Stimulated activated CD8-positive, alpha-beta memory T cell treated with anti-CD3 and anti-CD28 coated beads, Interleukin-12 subunit alpha, Interleukin-12 subunit beta, amount 100 ng/mL, for 24 hours (primary cell): ENCODE results near the gene PEAK3.
"Not testable (repeated sequence)": the region's sequence is repeated elsewhere in the genome, so short reads cannot be mapped to it uniquely, and the experiment has no call there.

Experiments used
- DNase-seq: peaks from one replicate; pipeline ENCODE4 v3.0.0-alpha.2; 2020; ENCODE audit errors: extremely low read depth

Gene PEAK3

DNA sequence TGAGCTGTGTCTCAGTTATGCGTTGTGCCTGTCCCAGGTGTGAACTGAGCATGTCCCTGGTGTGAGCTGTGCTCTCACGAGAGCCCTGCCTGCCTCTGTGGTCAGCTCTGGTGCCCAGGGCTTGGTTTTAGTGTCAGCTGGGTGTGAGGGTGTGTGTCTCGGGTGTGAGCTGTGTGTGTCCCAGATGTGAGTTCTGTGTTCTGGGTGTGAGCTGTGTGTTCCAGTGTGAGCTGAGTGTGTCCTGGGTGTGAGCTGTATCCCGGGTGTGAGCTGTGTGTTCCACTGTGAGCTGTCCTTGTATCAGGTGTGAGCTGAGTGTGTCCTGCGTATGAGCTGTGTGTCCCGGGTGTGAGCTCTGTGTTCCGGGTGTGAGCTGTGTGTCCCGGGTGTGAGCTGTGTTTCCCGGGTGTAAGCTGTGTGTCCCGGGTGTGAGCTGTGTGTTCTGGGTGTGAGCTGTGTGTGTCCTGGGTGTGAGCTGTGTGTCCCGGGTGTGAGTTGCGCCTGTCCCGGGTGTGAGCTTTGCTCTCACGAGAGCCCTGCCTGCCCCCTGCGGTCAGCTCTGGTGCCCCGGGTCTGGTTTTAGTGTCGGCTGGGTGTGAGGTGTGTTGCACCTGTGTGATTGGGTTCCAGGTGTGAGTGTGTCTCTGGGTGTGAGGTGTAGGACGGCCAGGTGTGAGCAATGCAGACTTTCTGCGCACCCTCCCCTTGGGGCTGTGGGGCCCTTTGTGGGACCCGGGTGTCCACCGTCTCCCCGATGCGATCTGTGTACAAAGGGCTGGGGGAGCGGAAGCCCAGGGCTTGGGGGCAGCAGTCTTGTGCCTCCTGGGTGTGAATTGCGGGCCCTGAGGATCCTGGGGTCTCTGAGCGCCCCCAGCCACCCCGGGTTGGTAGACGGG, 7.1 kb upstream of the PEAK3 start:
- DNase-seq, result no peak

DNA sequence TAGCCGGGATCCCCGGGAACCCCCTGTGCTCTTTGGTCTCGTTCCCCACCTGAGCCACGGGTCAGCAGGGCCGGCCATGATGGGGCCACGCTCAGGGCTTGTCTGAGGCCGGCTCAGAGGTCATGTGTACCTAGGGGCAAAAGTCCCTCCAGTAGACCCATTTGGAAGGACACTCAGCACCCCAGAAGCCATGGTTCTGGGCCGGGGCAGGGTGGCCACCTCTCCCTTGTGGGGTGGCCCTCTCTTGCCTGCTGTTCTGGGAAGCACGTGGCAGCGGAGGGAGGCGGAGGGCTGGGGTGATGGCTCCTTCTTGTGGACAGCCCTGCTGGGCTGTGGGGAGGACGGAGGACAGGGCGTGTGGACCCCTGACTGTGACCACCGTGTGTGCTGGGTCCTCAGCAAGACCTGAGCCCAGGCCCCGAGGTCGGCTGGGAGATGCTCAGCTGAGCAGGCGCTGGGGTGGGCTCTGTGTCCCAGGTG, 6.4 kb upstream of the PEAK3 start:
- no peak for DNase-seq

DNA sequence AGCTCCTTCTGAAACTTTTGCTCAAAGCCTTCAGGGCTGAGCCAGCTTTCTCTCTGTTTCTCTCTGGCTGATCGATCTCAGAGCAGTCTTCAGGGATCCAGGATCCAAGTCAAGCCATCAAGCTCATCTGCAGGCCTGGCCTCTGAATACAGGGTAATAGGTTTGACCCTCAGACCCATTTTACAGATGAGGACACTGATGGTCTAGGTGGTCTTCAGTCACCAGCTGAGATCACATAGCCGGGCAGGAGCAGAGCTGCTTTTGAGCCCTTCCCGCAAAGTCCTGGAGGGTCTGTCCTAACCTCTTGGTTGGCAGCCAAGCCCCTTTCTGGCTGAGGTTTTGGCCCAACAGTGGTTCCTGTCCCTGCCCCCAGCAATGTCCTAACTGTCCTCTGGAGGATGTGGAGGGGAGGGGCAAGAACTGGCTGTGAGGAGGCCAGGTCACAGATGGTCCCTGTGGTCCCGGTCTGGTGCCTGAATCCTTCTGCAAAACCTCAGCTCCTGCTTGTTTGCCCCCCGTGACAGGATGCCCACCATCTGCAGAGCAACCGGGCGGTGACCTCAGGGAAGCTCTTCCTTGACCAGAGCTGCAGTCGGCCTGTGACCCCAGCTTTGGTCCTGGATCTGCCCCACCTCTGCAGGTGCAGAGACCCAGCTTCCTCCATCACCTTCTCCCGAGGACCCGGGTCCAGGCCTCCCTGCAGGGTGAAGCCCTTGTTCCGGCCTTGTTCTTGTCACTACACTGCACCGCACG, 5.8 kb upstream of the PEAK3 start:
- no peak for DNase-seq

DNA sequence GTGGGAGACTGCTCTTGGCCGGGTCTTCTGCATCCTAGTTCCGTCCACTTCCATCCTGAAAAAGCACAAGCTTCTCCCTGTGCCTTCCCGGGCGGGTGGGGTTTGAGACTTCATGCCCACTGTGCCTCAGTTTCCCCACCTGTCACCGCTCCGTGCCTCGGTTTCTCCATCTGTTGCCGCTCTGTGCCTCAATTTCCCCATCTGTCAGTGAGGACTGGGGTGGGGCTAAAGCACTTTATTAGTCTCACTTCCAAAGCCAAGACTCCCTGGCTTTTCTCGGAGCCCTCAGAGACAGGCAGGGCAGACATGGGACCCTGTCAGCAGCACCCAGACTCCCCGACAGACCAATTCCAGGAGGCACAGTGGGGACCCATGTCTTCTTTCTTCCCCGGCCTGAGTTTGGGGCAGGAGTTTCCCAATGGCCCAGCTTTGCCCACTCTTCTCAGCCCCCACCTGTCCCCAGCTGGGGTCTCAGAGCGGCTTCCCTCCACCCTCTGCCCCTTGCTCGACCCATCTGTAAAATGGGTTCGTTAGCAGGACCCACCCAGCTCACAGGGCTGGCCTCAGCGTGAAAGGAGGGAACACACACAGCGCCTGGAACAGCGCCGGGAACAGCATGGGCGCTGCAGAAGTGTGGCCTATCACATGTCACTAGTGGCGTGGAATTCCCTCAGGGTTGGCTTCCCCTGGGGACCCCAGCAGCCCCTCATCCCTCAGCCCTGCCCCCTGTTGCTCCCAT, 4.6 kb upstream of the PEAK3 start:
- no peak for DNase-seq

DNA sequence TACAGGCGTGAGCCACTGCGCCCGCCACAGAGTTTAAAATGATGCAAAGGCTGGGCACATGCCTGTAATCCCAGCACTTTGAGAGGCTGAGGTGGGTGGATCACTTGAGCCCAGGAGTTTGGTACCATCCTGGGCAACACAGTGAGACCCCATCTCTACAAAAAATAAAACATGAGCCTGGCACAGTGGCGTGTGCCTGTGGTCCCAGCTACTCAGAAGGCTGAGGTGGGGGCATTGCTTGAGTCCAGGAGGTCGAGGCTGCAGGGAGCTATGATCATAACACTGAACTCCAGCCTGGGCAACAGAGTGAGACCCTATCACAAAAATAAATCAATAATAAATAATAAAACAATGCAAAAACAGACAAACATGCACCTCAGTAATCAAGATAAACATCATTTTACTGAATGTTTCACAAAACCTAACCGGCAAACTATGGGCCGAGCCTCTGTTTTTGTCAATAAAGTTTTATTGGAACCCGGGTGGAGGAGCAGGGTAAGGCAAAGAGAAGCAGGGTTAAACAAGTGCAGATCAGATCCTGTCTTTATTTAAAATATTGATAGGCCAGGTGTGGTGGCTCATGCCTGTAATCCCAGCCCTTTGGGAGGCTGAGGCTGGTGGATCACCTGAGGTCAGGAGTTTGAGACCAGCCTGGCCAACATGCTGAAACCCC, 2.0 kb upstream of the PEAK3 start:
- DNase-seq, result no peak

DNA sequence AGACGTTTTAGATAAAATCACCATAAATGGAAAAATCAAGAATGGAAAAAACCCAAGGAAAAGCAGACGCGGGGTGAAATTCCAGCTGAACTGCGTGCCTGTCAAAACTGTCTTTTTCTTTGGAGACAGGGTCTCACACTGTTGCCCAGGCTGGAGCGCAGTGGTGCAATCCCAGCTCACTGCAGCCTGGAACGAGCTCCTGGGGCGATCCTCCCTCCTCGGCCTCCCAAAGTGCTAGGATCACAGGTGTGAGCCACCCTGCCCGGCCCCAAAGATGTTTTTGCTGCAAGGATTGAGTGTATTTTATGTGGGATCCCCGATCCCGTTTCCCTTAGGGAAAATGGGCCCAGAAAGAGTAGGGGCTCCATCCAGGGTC, 875 bp upstream of the PEAK3 start:
- no peak for DNase-seq

- DNase-seq, result not testable (repeated sequence)
Observed at GRCh38 chr19:2281265-2282061, 512 bp downstream of the PEAK3 start.

DNA sequence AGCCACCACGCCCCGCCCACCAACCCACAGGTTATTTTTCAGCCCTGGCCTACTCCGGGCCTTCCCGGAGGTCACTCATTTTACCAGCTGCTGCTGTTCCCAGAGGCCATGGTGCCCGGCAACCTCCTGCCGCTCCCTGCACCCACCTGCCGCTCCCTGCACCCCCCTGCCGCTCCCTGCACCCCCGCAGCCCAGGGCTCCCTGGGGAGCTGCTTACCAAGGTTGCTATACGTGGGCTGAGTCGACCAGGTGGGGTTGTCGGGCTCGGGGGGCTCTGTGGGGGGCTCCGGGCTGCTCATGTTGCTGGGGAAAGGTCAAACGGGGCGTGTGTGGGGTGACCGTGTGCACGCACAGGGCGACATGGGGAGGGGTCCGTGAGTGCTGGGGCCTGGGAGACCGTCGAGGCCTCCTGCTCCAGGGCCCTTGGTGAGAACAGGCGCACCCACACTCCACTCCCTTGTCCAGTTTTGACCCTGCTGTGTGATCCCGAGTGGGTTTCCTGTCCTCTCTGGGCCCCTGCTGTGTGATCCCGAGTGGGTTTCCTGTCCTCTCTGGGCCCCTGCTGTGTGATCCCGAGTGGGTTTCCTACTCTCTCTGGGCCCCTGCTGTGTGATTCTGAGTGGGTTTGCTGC, 1.2 kb downstream of the PEAK3 start:
- no peak for DNase-seq

GRCh38 chr19:2278459-2279158, 3.4 kb downstream of the PEAK3 start:
- no peak for DNase-seq

- DNase-seq, result no peak
Observed at GRCh38 chr19:2277138-2277537, 4.8 kb downstream of the PEAK3 start.

DNA sequence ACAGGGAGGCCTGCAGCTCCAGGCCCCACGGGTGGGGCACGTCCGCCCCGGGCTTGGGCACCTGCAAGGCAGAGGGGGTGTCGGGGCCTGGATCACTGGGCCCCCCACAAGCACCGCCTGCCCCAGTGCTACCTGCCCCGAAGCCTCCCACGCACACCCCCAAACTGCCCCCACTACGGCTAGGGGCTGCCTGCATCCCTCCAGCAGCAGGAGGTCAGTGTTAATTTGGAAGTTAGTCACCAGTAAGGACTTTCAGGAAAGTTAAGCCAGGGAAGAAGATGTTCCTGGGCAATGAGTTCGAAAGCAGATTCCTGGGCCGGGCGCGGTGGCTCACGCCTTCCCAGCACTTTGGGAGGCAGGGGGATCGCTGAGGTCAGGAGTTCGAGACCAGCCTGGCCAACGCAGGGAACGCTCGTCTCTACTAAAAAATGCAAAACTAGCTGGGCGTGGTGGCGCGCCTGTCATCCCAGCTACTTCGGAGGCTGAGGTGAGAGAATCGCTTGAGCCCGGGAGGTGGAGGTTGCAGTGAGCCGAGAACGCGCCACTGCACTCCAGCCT, 5.5 kb downstream of the PEAK3 start:
- DNase-seq, result no peak

DNA sequence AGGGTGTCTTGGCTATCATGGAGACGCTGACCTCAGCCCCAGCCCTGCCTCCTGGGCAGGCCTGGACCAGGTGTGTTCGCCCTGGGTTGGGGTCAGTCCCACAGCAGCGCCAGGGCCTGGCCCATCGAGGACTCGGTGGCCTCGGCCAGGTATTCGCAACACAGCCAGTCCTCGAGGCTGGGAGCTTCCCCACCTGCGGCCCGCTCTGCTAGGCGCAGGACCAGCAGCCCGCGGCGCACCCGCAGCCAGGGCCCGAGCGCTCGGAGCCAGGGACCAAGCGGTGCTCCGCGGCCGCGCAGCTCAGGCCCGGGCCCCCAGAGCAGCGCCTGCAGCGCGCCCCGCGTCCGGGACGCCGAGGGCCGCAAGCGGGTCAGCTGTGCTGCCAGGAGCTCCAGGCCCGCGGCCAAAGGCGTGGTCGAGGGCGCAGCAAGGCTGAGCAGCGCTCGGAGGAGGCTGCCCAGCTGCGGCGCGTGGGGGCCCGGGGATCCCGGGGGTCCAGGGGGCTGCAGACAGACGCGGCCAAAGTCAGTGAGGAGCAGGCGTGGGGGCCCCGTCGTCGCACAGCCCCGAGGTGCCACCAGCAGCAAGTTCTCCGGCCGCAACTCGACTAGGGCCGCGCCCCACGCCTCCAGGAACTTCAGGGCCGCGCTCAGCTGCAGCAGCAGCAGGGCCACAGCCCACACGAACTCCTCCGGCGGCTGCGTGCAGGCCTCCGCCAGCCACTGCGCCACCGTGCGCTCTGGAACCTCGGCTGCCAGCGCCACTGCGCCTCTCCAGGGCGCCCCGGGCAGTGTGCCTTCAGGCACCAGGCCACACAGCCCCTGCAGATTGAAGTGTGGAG, 6.2 kb downstream of the PEAK3 start:
- no peak for DNase-seq

DNA sequence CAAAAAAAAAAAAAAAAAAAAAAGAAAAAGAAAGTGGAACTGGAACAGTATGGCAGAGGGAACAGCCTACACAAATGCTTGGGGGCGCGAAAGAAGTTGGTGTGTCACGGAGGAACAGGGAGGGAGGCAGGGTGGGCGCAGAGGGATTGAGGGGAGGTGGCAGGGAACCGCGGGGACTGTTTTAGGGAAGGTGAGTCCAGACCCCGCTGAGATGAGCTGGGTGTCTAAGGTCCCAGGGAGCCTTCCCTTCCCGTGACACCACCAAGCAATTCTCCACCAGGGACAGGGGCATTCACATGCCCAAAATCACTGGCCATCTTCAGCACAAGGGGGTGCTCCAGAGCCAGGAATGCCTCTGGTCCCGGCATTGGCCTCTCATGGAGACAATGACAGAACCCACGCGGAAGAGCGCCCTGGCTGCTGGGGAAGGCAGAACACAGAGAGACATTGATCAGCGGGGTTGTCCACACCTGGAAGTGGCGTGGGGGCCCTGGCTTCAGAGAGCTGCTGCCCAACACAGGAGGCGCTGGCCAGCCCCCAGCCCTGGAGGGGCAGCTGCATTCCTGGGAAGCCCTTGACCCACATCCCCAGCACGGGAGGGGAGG, 6.9 kb downstream of the PEAK3 start:
- no peak for DNase-seq

GRCh38 chr19:2274185-2274711, 7.7 kb downstream of the PEAK3 start:
- DNase-seq, result no peak

DNA sequence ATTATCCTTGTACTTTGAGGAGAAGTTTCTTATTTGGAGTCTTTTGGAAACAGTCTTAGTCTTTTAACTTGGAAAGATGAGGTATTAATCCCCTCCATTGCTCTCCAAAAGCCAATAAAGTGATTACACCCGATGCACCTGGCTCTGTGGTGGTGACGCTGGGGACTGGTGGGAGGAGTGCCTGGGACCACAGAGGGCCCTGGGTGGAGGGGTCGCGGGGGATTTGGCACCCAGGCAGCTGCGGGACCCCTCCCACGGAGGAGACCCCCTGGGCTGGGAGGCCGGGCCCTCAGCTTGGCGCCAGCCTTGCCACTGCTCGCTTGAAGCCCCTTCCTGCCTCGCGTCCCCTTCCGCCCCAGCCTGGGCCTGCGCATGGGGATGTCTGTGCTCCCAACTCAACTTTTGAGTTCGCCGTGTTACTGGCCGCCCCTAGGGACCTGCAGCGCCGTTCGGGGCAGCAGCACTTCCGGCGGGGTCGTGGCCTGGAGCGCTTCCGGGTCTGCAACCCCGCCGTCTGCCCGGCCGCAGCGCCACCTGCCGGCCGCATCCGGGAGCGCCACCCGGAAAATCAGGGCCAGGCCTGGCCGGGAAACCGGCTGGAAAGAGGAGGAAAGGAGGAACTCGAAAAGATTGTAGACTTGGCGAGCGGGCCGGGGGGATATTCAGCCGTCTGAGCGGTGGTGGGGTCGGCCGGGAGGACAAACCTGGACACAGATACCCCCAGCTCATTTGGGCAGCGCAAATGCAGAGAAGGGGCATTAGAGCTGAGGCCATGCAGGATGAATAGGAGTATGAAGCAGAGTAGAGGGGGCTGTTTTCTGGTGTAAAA, 8.4 kb downstream of the PEAK3 start:
- peak; percentile 45 for DNase-seq

DNA sequence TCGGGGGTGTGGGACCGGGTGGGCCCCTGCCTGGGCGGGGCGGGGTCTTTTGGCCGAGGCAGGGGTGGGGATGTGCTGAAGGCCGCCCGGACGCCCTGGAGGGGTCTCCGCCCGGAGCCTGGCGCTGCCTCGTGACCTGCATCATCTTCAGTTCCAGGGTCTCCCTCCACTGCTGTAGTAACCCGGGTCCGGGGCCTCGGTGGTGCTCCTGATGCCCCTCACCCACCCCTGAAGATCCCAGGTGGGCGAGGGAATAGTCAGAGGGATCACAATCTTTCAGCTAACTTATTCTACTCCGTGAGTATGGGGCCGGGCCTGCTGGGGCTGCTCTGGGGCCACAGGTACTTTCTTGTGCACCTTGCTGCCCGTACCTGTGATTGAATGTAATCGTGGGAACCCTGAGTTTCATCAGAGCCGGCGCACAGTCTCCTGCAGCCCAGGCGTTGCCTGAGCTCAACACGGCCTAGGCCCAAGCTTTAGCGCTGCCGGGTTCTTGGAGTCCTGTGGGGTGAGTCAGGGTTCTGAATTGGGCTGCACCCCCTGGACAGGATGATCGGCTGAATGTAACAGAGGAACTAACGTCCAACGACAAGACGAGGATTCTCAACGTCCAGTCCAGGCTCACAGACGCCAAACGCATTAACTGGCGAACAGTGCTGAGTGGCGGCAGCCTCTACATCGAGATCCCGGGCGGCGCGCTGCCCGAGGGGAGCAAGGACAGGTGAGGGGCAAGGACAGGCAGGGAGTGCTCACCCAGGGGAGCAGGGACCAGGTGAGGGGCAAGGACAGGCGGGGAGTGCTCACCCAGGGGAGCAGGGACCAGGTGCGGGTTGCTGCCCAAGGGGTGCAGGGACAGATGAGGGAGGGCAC, 10.5 kb downstream of the PEAK3 start:
- no peak for DNase-seq
